Activated T-helper 9 cell treated with anti-CD3 and anti-CD28 coated beads, Interleukin-2, amount 50 U/mL, for 16 hours (primary cell): ENCODE measurements around the gene INAFM2.

Source experiments
- DNase-seq: peaks from one replicate; pipeline ENCODE4 v3.0.0-alpha.2; 2020; ENCODE audit warnings: low read depth

Gene INAFM2

GRCh38 chr15:40329804-40330203, 6.3 kb downstream of the INAFM2 start:
- no peak for DNase-seq

- no peak for DNase-seq
Measured at GRCh38 chr15:40330368-40330836, 6.9 kb downstream of the INAFM2 start.

- DNase-seq = no peak
Measured at GRCh38 chr15:40331026-40331425, 7.5 kb downstream of the INAFM2 start.

- no peak for DNase-seq
Measured at GRCh38 chr15:40331637-40332036, 8.1 kb downstream of the INAFM2 start.

- DNase-seq = no peak
Measured at GRCh38 chr15:40332113-40332781, 8.8 kb downstream of the INAFM2 start.

GRCh38 chr15:40333922-40334492, 10.5 kb downstream of the INAFM2 start:
- DNase-seq = no peak

GRCh38 chr15:40334541-40334940, 11.0 kb downstream of the INAFM2 start:
- no peak for DNase-seq

- DNase-seq = no peak
Measured at GRCh38 chr15:40334941-40335795, 11.7 kb downstream of the INAFM2 start.

GRCh38 chr15:40335938-40336743, 12.6 kb downstream of the INAFM2 start:
- DNase-seq = no peak

GRCh38 chr15:40336744-40337122, 13.2 kb downstream of the INAFM2 start:
- DNase-seq = no peak

GRCh38 chr15:40337597-40337996, 14.1 kb downstream of the INAFM2 start:
- no peak for DNase-seq

- peak; percentile 63 for DNase-seq
Measured at GRCh38 chr15:40338041-40338657, 14.7 kb downstream of the INAFM2 start.

GRCh38 chr15:40338921-40339620, 15.6 kb downstream of the INAFM2 start:
- DNase-seq = no peak

- DNase-seq = no peak
Measured at GRCh38 chr15:40339621-40339945, 16.1 kb downstream of the INAFM2 start.

- no peak for DNase-seq
Measured at GRCh38 chr15:40340038-40340739, 16.7 kb downstream of the INAFM2 start.

GRCh38 chr15:40340740-40341400, 17.4 kb downstream of the INAFM2 start, which contains the start of gene CCDC9B:
Gene CCDC9B, minus strand, starts transcription at chr15:40340939. Its CDS starts 120 bp downstream, at chr15:40340819.
- DNase-seq = no peak

GRCh38 chr15:40342416-40343320, 19.2 kb downstream of the INAFM2 start:
- no peak for DNase-seq

- no peak for DNase-seq
Measured at GRCh38 chr15:40343512-40343911, 20.0 kb downstream of the INAFM2 start.

GRCh38 chr15:40344217-40344616, 20.7 kb downstream of the INAFM2 start:
- no peak for DNase-seq
